ENCODE measurements around the gene S100A10.

Gene S100A10

GRCh38 chr1:151949371-151950193 is 44.1 kb downstream of the S100A10 start:
- H3K9me3 ChIP-seq (ENCODE audit: control insufficient read depth in 1 of 2, low read length in 2 of 2) = no peaks in the 10 kb centered on the region
- H3K4me3 ChIP-seq (ENCODE audit: low read depth in 1 of 2, low read length in 2 of 2) = no peak overlapping the region
- no peak overlapping the region for H3K9ac ChIP-seq (ENCODE audit: low read depth in 1 of 2, low read length in 2 of 2)
- no peaks in the 10 kb centered on the region for H3K36me3 ChIP-seq (ENCODE audit: control insufficient read depth in 1 of 2, insufficient read depth in 2 of 2, low read length in 2 of 2)
- no peaks in the 10 kb centered on the region for H3K27me3 ChIP-seq (ENCODE audit: control insufficient read depth in 1 of 2, insufficient read depth in 2 of 2, low read length in 2 of 2)
- H3K27ac ChIP-seq (ENCODE audit: low read depth, low read length) = no peak overlapping the region
- peaks cover 24 to 27% of the 10 kb centered on the region in 2 donors for H3K4me1 ChIP-seq (ENCODE audit: control insufficient read depth in 1 of 2, insufficient read depth in 2 of 2, low read length in 2 of 2)

DNA sequence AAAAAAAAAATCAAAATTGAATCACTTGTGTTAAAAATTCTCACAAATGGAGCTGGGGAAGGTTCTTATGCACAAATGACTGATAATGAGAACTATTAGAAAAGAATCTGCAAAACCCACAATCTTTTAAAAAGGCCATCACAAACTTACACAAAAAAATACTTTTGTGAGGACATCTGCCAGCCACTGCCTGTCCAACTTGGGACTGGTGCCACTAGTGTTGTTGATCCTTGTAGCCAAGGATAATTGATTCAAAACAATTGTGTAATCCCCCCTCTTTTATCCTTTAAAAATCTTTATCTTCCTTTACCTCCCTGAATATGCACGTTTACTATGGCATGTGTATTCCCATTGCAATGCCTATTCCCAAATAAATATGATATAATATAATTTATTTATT is 45.2 kb downstream of the S100A10 start:
- Histone ChIP-seq H3K4me1 (ENCODE audit: control insufficient read depth in 1 of 2, insufficient read depth in 2 of 2, low read length in 2 of 2) (peaks cover 31 to 34% of the 10 kb centered on the region in 2 donors), H3K27ac (ENCODE audit: low read depth, low read length) (no peak overlapping the region)

DNA sequence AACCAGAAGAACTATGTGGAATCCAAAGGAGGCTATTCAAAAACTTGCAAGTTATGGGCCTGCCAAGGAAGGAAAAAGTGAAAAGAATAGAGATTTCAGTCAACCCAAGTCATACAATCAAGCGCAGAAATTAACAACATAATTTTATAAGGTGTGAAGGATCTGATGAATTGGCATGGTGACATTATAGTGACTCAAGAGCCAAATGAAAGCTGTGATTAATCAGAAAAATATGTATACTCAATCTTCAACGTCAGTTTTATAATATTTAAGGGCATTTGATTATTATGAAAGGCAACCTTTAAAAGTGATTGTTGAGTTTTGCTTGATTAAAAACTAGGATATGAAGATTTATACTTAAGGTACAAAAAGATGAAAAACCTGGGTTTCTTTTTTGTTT is 46.5 kb downstream of the S100A10 start:
- H3K27ac ChIP-seq (ENCODE audit: low read depth, low read length) = no peak overlapping the region
- no peaks in the 10 kb centered on the region for H3K36me3 ChIP-seq (ENCODE audit: control insufficient read depth in 1 of 2, insufficient read depth in 2 of 2, low read length in 2 of 2)
- no peaks in the 10 kb centered on the region for H3K27me3 ChIP-seq (ENCODE audit: control insufficient read depth in 1 of 2, insufficient read depth in 2 of 2, low read length in 2 of 2)
- peaks cover 33 to 34% of the 10 kb centered on the region in 2 donors for H3K4me1 ChIP-seq (ENCODE audit: control insufficient read depth in 1 of 2, insufficient read depth in 2 of 2, low read length in 2 of 2)
- no peak overlapping the region for H3K9ac ChIP-seq (ENCODE audit: low read depth in 1 of 2, low read length in 2 of 2)
- no peak overlapping the region for H3K4me3 ChIP-seq (ENCODE audit: low read depth in 1 of 2, low read length in 2 of 2)
- H3K9me3 ChIP-seq (ENCODE audit: control insufficient read depth in 1 of 2, low read length in 2 of 2) = no peaks in the 10 kb centered on the region

More for the DNA sequence above, 45.2 kb downstream of the S100A10 start:
- Histone ChIP-seq H3K36me3 (ENCODE audit: control insufficient read depth in 1 of 2, insufficient read depth in 2 of 2, low read length in 2 of 2) (no peaks in the 10 kb centered on the region), H3K9ac (ENCODE audit: low read depth in 1 of 2, low read length in 2 of 2) (no peak overlapping the region), H3K9me3 (ENCODE audit: control insufficient read depth in 1 of 2, low read length in 2 of 2) (no peaks in the 10 kb centered on the region), H3K4me3 (ENCODE audit: low read depth in 1 of 2, low read length in 2 of 2) (no peak overlapping the region), H3K27me3 (ENCODE audit: control insufficient read depth in 1 of 2, insufficient read depth in 2 of 2, low read length in 2 of 2) (no peaks in the 10 kb centered on the region)

DNA sequence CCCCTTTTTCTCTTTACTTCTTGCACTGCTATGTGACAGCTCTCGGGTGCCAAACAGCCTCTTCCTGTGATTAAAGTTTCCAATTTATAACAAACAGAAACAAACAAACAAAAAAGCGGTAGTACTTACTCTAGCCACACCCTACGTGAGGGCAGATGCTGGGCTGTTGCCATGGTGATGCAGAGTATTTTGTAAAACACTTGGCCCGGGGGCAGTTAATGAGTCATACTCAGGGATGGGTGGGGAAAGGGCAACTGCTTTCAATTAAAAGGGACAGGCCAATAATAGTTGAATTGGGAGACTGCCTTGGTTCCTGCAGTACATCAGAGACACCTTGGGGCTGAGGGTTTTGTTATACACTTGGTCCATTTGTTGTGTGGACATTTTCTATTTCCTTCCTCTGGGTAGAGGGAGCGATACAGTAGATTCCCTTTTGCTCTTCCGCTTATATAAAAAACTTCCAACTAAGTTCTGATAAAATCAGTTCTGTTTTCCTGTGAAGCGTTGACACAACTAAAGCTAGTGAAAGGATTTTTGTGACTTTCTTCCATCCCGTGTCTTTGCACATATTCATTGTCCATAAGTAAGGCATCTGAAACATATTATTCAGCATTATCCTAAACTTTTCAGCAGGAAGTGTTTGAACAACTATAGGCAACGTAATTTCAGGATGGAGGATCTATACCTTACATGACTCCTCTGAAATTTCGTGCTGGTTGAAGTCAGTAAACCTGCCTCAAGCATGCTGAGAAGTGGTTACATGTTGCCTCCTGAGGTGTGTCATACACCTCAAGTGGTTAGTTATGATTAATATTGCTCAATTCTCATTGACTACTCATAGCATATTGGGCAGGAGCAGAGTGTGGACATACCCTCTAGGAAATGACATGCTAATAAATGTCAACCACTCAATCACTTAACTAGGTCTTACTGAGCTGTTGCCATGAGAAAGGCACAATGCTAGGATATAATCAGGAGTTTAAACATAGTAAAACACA is 47.6 kb downstream of the S100A10 start:
- Histone ChIP-seq H3K36me3 (ENCODE audit: control insufficient read depth in 1 of 2, insufficient read depth in 2 of 2, low read length in 2 of 2) (no peaks in the 10 kb centered on the region), H3K9me3 (ENCODE audit: control insufficient read depth in 1 of 2, low read length in 2 of 2) (no peaks in the 10 kb centered on the region), H3K9ac (ENCODE audit: low read depth in 1 of 2, low read length in 2 of 2) (peak overlapping the region in 1 of 2 donors; percentile 21), H3K27ac (ENCODE audit: low read depth, low read length) (no peak overlapping the region), H3K4me3 (ENCODE audit: low read depth in 1 of 2, low read length in 2 of 2) (peak overlapping the region; percentile 17 to 32), H3K4me1 (ENCODE audit: control insufficient read depth in 1 of 2, insufficient read depth in 2 of 2, low read length in 2 of 2) (peaks cover 34 to 42% of the 10 kb centered on the region in 2 donors), H3K27me3 (ENCODE audit: control insufficient read depth in 1 of 2, insufficient read depth in 2 of 2, low read length in 2 of 2) (no peaks in the 10 kb centered on the region)

- peaks cover 37 to 43% of the 10 kb centered on the region in 2 donors for H3K4me1 ChIP-seq (ENCODE audit: control insufficient read depth in 1 of 2, insufficient read depth in 2 of 2, low read length in 2 of 2)
- H3K9me3 ChIP-seq (ENCODE audit: control insufficient read depth in 1 of 2, low read length in 2 of 2) = no peaks in the 10 kb centered on the region
- H3K36me3 ChIP-seq (ENCODE audit: control insufficient read depth in 1 of 2, insufficient read depth in 2 of 2, low read length in 2 of 2) = no peaks in the 10 kb centered on the region
- H3K27ac ChIP-seq (ENCODE audit: low read depth, low read length) = no peak overlapping the region
- H3K27me3 ChIP-seq (ENCODE audit: control insufficient read depth in 1 of 2, insufficient read depth in 2 of 2, low read length in 2 of 2) = no peaks in the 10 kb centered on the region
- H3K9ac ChIP-seq (ENCODE audit: low read depth in 1 of 2, low read length in 2 of 2) = peak overlapping the region in 1 of 2 donors; percentile 21
- H3K4me3 ChIP-seq (ENCODE audit: low read depth in 1 of 2, low read length in 2 of 2) = no peak overlapping the region
Observed at GRCh38 chr1:151944857-151945575, 48.6 kb downstream of the S100A10 start.

- Histone ChIP-seq H3K27ac (ENCODE audit: low read depth, low read length) (no peak overlapping the region), H3K4me1 (ENCODE audit: control insufficient read depth in 1 of 2, insufficient read depth in 2 of 2, low read length in 2 of 2) (peaks cover 37 to 43% of the 10 kb centered on the region in 2 donors)
Observed at GRCh38 chr1:151944126-151944856, 49.4 kb downstream of the S100A10 start.

DNA sequence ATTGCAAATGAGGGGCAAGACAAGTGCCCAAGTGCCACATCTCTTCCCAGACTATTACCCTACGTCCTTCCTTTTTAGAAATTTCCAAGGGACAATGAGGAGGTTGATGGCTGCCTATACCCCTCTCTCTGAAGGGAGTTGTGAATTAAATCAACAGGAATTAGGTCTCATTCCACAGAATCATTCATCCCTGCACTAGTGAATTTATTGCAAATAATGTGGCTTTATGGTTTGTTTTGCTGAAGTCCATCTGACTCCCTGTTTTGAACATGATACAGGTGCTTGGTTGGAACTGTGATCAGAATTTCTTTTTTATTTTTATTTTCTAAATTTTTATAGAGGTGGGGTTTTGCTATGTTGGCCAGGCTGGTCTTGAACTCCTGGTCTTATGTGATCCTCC is 50.1 kb downstream of the S100A10 start:
- Histone ChIP-seq H3K36me3 (ENCODE audit: control insufficient read depth in 1 of 2, insufficient read depth in 2 of 2, low read length in 2 of 2) (no peaks in the 10 kb centered on the region), H3K9ac (ENCODE audit: low read depth in 1 of 2, low read length in 2 of 2) (no peak overlapping the region), H3K4me1 (ENCODE audit: control insufficient read depth in 1 of 2, insufficient read depth in 2 of 2, low read length in 2 of 2) (peaks cover 37 to 43% of the 10 kb centered on the region in 2 donors), H3K4me3 (ENCODE audit: low read depth in 1 of 2, low read length in 2 of 2) (no peak overlapping the region), H3K9me3 (ENCODE audit: control insufficient read depth in 1 of 2, low read length in 2 of 2) (no peaks in the 10 kb centered on the region), H3K27ac (ENCODE audit: low read depth, low read length) (no peak overlapping the region), H3K27me3 (ENCODE audit: control insufficient read depth in 1 of 2, insufficient read depth in 2 of 2, low read length in 2 of 2) (no peaks in the 10 kb centered on the region)

More at GRCh38 chr1:151944126-151944856, 49.4 kb downstream of the S100A10 start:
- Histone ChIP-seq H3K27me3 (ENCODE audit: control insufficient read depth in 1 of 2, insufficient read depth in 2 of 2, low read length in 2 of 2) (no peaks in the 10 kb centered on the region), H3K36me3 (ENCODE audit: control insufficient read depth in 1 of 2, insufficient read depth in 2 of 2, low read length in 2 of 2) (no peaks in the 10 kb centered on the region), H3K9me3 (ENCODE audit: control insufficient read depth in 1 of 2, low read length in 2 of 2) (no peaks in the 10 kb centered on the region), H3K4me3 (ENCODE audit: low read depth in 1 of 2, low read length in 2 of 2) (no peak overlapping the region), H3K9ac (ENCODE audit: low read depth in 1 of 2, low read length in 2 of 2) (no peak overlapping the region)

GRCh38 chr1:151942882-151943281 is 50.8 kb downstream of the S100A10 start:
- peaks cover 37 to 43% of the 10 kb centered on the region in 2 donors for H3K4me1 ChIP-seq (ENCODE audit: control insufficient read depth in 1 of 2, insufficient read depth in 2 of 2, low read length in 2 of 2)
- no peaks in the 10 kb centered on the region for H3K27me3 ChIP-seq (ENCODE audit: control insufficient read depth in 1 of 2, insufficient read depth in 2 of 2, low read length in 2 of 2)
- no peaks in the 10 kb centered on the region for H3K36me3 ChIP-seq (ENCODE audit: control insufficient read depth in 1 of 2, insufficient read depth in 2 of 2, low read length in 2 of 2)
- no peak overlapping the region for H3K27ac ChIP-seq (ENCODE audit: low read depth, low read length)
- H3K9ac ChIP-seq (ENCODE audit: low read depth in 1 of 2, low read length in 2 of 2) = no peak overlapping the region
- H3K4me3 ChIP-seq (ENCODE audit: low read depth in 1 of 2, low read length in 2 of 2) = no peak overlapping the region
- no peaks in the 10 kb centered on the region for H3K9me3 ChIP-seq (ENCODE audit: control insufficient read depth in 1 of 2, low read length in 2 of 2)

- peaks cover 26 to 33% of the 10 kb centered on the region in 2 donors for H3K4me1 ChIP-seq (ENCODE audit: control insufficient read depth in 1 of 2, insufficient read depth in 2 of 2, low read length in 2 of 2)
- H3K9ac ChIP-seq (ENCODE audit: low read depth in 1 of 2, low read length in 2 of 2) = no peak overlapping the region
- H3K27me3 ChIP-seq (ENCODE audit: control insufficient read depth in 1 of 2, insufficient read depth in 2 of 2, low read length in 2 of 2) = no peaks in the 10 kb centered on the region
- no peaks in the 10 kb centered on the region for H3K36me3 ChIP-seq (ENCODE audit: control insufficient read depth in 1 of 2, insufficient read depth in 2 of 2, low read length in 2 of 2)
- H3K4me3 ChIP-seq (ENCODE audit: low read depth in 1 of 2, low read length in 2 of 2) = no peak overlapping the region
- H3K9me3 ChIP-seq (ENCODE audit: control insufficient read depth in 1 of 2, low read length in 2 of 2) = no peaks in the 10 kb centered on the region
- H3K27ac ChIP-seq (ENCODE audit: low read depth, low read length) = no peak overlapping the region
Observed at GRCh38 chr1:151940541-151940940, 53.1 kb downstream of the S100A10 start.
